Esophagus squamous epithelium (tissue), 5 donors: ENCODE results near the gene TVP23C. TPM values are rescaled to one million over a fixed set of nuclear protein-coding genes. Genes with fewer than 3 reads are reported as not detected.

Experiments
- DNase-seq: peaks from one replicate; lab custom pipeline; 2025; lab: John Stamatoyannopoulos, UW
- H3K27ac ChIP-seq, 4 donors: fragments of 200-600 bp; sonication (generic); one replicate each; pipeline ENCODE4 v1.5.1; 2016 to 2019; ENCODE audit warnings: mild to moderate bottlenecking in 1 of 4
- H3K27me3 ChIP-seq, 4 donors: fragments of 200-600 bp; sonication (generic); 1 replicate in 3 of 4; 2 replicates in 1 of 4; pipeline versions ENCODE4 v1.5.1 to v1.6.0; 2017 to 2021; ENCODE audit warnings: antibody characterized with exemption in 1 of 4
- H3K36me3 ChIP-seq, 3 donors: fragments of 200-600 bp; sonication (generic); one replicate each; pipeline ENCODE4 v1.5.1; 2016 to 2019
- H3K4me1 ChIP-seq, 3 donors: fragments of 200-600 bp; sonication (generic); one replicate each; pipeline ENCODE4 v1.5.1; 2017 to 2019
- H3K4me3 ChIP-seq, 4 donors: fragments of 200-600 bp; sonication (generic); 1 replicate in 3 of 4; 2 replicates in 1 of 4; pipeline ENCODE4 v1.5.1; 2016 to 2019; ENCODE audit warnings: mild to moderate bottlenecking in 2 of 4, moderate library complexity in 1 of 4
- H3K9me3 ChIP-seq, 3 donors: fragments of 200-600 bp; sonication (generic); one replicate each; pipeline ENCODE4 v1.5.1; 2016 to 2019
- POLR2A ChIP-seq, 4 donors: fragments of 450-650 bp; IDR thresholded peaks; one replicate each; pipeline ENCODE4 v1.6.1; 2017; ENCODE audit warnings: antibody characterized with exemption in 4 of 4, mild to moderate bottlenecking in 4 of 4, moderate library complexity in 3 of 4
- WGBS, 2 donors: methylation state at CpG; one replicate each; pipeline ENCODE4 v1.1.5; 2018; 5-methylcytosine and 5-hydroxymethylcytosine counted together
- intact Hi-C: fragments of 100-400 bp; cut with DNase I; formaldehyde crosslinking; loops from one replicate; pipeline ENCODE4 v1.15.0; 2022
- total RNA-seq, 4 donors: library from RNA; depleted of rRNA; stranded (reverse); fragments of >200 nt; gene quantifications; one replicate each; pipeline ENCODE4 v1.1.0, GENCODE V29; 2016
- TF ChIP-seq, protein P1 (sequence below), 6 experiments: fragments of 450-650 bp in 4 of 6; fragments of 200-600 bp in 2 of 6; sonication (generic) in 2 of 6; IDR thresholded peaks; one replicate each; pipeline ENCODE4 v1.5.1; 2016 to 2019; ENCODE audit warnings: antibody characterized with exemption in 6 of 6, mild to moderate bottlenecking in 4 of 6, moderate library complexity in 4 of 6
- donor health status: DM: yes; HTN: yes; CAD: no.

Gene TVP23C
- total RNA-seq, 4 donors from 2014 or later: 4.2 to 27.1 (median 18.5) TPM

DNA sequence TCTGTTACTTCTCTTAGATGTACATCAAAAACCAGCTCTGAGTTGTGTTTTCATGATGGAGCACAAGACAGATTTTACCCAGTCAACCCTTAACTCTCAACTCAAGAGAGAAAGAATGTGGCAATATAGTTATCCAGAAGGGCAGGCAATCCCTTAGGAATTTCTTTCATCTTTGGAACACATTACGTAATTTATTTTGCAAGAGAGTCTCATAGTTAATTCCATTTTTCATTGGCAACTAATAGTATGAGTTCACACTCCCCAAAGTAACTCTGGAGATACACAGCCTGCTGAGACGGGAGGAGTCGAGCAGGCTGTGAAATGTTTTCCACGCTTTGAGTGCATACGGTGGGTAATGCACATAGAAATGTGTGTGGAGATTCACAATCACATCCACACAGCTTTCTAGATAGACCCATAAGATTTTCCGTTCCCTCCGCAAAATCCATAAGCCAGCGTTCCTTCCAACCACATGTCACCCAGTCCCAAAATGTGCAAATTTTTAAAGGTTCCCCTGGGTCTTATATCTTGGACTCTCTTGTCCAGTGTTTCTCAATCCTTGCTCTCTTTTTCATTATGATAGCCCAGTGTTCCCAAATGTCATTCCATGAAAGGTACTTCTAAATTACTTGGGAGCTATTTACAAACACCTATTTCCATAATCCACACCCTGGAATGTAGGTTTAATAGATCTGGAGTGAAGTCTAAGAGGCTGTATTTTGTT, 87.5 kb downstream of the TVP23C start:
- H3K9me3 ChIP-seq: no peaks in the 10 kb centered on the region
- H3K36me3 ChIP-seq: peaks cover 0 to 6% (median 0%) of the 10 kb centered on the region in 3 donors
- H3K4me3 ChIP-seq: no peak overlapping the region
- peaks cover 0 to 14% (median 8%) of the 10 kb centered on the region in 3 donors for H3K4me1 ChIP-seq
- TF ChIP-seq, protein P1, sequence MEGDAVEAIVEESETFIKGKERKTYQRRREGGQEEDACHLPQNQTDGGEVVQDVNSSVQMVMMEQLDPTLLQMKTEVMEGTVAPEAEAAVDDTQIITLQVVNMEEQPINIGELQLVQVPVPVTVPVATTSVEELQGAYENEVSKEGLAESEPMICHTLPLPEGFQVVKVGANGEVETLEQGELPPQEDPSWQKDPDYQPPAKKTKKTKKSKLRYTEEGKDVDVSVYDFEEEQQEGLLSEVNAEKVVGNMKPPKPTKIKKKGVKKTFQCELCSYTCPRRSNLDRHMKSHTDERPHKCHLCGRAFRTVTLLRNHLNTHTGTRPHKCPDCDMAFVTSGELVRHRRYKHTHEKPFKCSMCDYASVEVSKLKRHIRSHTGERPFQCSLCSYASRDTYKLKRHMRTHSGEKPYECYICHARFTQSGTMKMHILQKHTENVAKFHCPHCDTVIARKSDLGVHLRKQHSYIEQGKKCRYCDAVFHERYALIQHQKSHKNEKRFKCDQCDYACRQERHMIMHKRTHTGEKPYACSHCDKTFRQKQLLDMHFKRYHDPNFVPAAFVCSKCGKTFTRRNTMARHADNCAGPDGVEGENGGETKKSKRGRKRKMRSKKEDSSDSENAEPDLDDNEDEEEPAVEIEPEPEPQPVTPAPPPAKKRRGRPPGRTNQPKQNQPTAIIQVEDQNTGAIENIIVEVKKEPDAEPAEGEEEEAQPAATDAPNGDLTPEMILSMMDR (IDR thresholded peaks at IDR 0.05): no peak
- TF ChIP-seq POLR2A (IDR thresholded peaks at IDR 0.05): no peak
- no peak for DNase-seq
- peak overlapping the region in 3 of 4 donors; percentile 43 to 78 (median 78) for H3K27ac ChIP-seq
- WGBS, 2 donors: 80 to 95% methylated on average over 8 of the region's 8 CpGs
- intact Hi-C loops: no loop called here
- no peaks in the 10 kb centered on the region for H3K27me3 ChIP-seq

DNA sequence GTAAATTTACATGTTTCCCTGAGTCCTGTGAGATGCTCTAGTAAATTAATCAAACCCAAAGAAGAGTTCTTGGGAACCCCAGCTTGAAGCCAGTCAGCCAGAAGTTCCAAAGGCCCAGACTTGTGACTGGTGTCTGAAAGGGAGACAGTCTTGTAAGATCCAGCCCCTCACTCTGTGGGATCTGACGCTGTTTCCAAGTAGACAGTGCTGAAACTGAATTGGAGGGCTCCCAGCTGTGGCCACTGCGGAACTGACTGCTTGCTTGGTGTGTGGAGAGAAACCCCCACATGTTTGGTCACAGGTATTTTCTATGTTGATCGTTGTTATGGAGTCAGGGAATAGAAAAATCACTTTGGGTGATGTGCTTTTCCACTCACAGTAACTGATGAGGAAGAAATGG, 90.4 kb downstream of the TVP23C start:
- H3K27ac ChIP-seq: no peak overlapping the region
- intact Hi-C loops: no loop called here
- peaks cover 0 to 6% (median 0%) of the 10 kb centered on the region in 3 donors for H3K36me3 ChIP-seq
- H3K4me1 ChIP-seq: no peaks in the 10 kb centered on the region
- H3K27me3 ChIP-seq: no peaks in the 10 kb centered on the region
- H3K4me3 ChIP-seq: no peak overlapping the region
- WGBS, 2 donors: 60 to 64% methylated on average over 3 of the region's 3 CpGs
- no peaks in the 10 kb centered on the region for H3K9me3 ChIP-seq
- DNase-seq: no peak
- TF ChIP-seq, protein P1 (IDR thresholded peaks at IDR 0.05): no peak
- no peak for TF ChIP-seq POLR2A (IDR thresholded peaks at IDR 0.05)

DNA sequence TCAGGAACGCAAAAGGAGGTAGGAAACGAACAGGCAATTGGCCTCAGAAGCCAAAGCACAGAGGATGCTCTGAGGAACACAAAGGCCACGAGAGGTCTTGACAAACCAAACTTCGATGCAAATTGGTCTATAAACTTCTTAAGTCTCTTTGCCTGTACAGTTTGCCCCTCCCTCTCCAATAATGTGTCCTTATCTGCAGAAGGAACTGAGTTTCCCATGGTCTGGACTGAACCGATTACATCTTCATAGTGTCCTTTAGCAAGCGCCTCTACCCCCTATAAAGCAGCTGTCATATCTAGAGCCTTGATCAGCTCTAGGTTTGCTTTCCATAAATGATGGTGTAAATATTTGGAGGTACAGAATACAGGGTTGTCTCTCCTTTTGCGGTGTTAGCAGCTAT, 92.7 kb downstream of the TVP23C start:
- Histone ChIP-seq H3K27me3 (no peaks in the 10 kb centered on the region), H3K4me1 (no peaks in the 10 kb centered on the region), H3K9me3 (no peaks in the 10 kb centered on the region), H3K36me3 (peaks cover 0 to 6% (median 0%) of the 10 kb centered on the region in 3 donors), H3K27ac (no peak overlapping the region), H3K4me3 (no peak overlapping the region)
- intact Hi-C loops: no loop called here
- TF ChIP-seq, protein P1 (IDR thresholded peaks at IDR 0.05): no peak
- TF ChIP-seq POLR2A (IDR thresholded peaks at IDR 0.05): no peak
- DNase-seq: no peak
- 61 to 65% methylated on average over 7 of the region's 7 CpGs for WGBS, 2 donors

DNA sequence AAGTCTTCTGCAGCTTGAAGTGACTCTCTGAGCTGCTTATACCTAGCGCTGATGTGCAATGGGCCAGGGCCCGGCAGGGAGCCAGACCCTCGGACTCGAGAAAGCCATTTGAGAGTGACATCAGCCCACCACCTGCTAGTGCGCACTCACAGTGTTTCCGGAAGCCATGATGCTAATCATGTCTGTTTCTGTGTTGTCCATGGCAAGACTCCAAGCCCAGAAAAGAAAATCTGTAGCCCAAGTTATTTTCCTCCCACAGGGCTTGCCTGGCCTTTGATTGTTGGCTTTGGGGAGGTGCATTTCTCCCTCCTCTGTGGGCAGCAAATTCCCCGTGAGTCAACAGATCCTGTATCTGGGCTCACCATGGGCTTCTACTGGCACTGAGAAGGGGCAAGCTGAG, 94.0 kb downstream of the TVP23C start:
- Histone ChIP-seq H3K4me3 (no peak overlapping the region), H3K4me1 (peaks cover 0 to 5% (median under 1%) of the 10 kb centered on the region in 3 donors), H3K36me3 (peaks cover 0 to 5% (median 0%) of the 10 kb centered on the region in 3 donors), H3K27me3 (no peaks in the 10 kb centered on the region), H3K27ac (no peak overlapping the region), H3K9me3 (no peaks in the 10 kb centered on the region)
- 50 to 94% methylated on average over 1 to 6 of the region's 7 CpGs for WGBS, 2 donors
- no peak for DNase-seq
- intact Hi-C loops: no loop called here
- TF ChIP-seq, protein P1 (IDR thresholded peaks at IDR 0.05): no peak
- TF ChIP-seq POLR2A (IDR thresholded peaks at IDR 0.05): no peak

DNA sequence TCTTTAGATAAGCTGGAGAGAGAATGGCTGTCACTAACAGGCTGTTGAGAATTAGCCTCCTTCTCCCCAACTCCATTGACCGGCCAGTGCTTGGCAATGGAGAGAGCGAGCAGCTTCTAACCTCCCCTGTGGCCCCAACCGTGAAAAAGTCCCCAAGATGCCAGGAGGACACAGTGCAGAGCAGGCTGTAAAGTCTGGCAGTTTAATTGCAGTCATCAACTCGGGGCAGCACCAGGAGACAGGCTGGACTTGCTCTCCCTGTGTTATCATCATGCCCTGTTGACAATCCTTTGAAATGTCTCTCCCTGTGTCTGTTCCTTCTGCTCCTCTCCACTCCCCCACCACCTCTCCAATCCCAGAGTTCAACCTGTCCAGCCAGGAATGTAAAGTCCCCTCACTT, 95.2 kb downstream of the TVP23C start:
- Histone ChIP-seq H3K4me3 (no peak overlapping the region), H3K36me3 (no peaks in the 10 kb centered on the region), H3K9me3 (no peaks in the 10 kb centered on the region), H3K27me3 (no peaks in the 10 kb centered on the region), H3K4me1 (peaks cover 0 to 16% (median 8%) of the 10 kb centered on the region in 3 donors), H3K27ac (no peak overlapping the region)
- intact Hi-C loops: no loop called here
- WGBS, 2 donors: 49 to 61% methylated on average over 4 of the region's 4 CpGs
- TF ChIP-seq, protein P1 (IDR thresholded peaks at IDR 0.05): no peak
- TF ChIP-seq POLR2A (IDR thresholded peaks at IDR 0.05): no peak
- DNase-seq: no peak
